Transverse colon (tissue), 4 donors: ENCODE data around the gene ELFN1. TPM values are rescaled to one million over a fixed set of nuclear protein-coding genes. Genes with fewer than 3 reads are reported as not detected.

Experiments
- DNase-seq: peaks from one replicate; pipeline ENCODE4 v3.0.0-alpha.2; 2019
- H3K27ac ChIP-seq, 4 donors: fragments of 200-600 bp; sonication (generic); 2 replicates each; pipeline ENCODE4 v1.5.1; 2016 to 2018; ENCODE audit warnings: inconsistent platforms in 4 of 4
- H3K27me3 ChIP-seq: fragments of 200-600 bp; sonication (generic); 2 replicates; pipeline ENCODE4 v1.5.1; 2017; ENCODE audit warnings: inconsistent platforms
- H3K36me3 ChIP-seq, 4 donors: fragments of 200-600 bp; sonication (generic); 2 replicates each; pipeline ENCODE4 v1.5.1; 2017 to 2019; ENCODE audit warnings: inconsistent platforms in 4 of 4
- H3K4me1 ChIP-seq, 4 donors: fragments of 200-600 bp; sonication (generic); 2 replicates each; pipeline ENCODE4 v1.5.1; 2017 to 2020; ENCODE audit warnings: inconsistent platforms in 4 of 4
- H3K4me3 ChIP-seq, 4 donors: fragments of 200-600 bp; sonication (generic); 1 replicate in 1 of 4; 2 replicates in 3 of 4; pipeline versions ENCODE4 v1.5.1 to v1.6.1; 2017 to 2019; ENCODE audit warnings: inconsistent platforms in 4 of 4
- H3K9me3 ChIP-seq, 2 donors: fragments of 200-600 bp; sonication (generic); 2 replicates each; pipeline ENCODE4 v1.5.1; 2017 to 2019; ENCODE audit warnings: inconsistent platforms in 2 of 2
- EP300 ChIP-seq: sonication (generic); formaldehyde crosslinking; IDR thresholded peaks from one replicate; pipeline ENCODE4 v1.6.1; 2017; ENCODE audit warnings: antibody characterized with exemption, low read depth
- POLR2A ChIP-seq: fragments of 450-650 bp; IDR thresholded peaks from one replicate; pipeline ENCODE4 v1.6.1; 2016; ENCODE audit warnings: antibody characterized with exemption, mild to moderate bottlenecking, moderate library complexity
- POLR2AphosphoS5 ChIP-seq, 3 donors: sonication (generic); formaldehyde crosslinking; IDR thresholded peaks; one replicate each; pipeline ENCODE4 v1.6.1; 2016; ENCODE audit warnings: antibody characterized with exemption in 3 of 3
- WGBS, 2 donors: methylation state at CpG; one replicate each; pipeline ENCODE4 v1.1.5; 2018; ENCODE audit warnings: low coverage in 1 of 2; 5-methylcytosine and 5-hydroxymethylcytosine counted together
- in situ Hi-C, 4 donors: fragments of 200-750 bp; cut with MboI; loops; one replicate each; pipeline versions ENCODE4 v1.15.0 to v1.15.1; 2017; ENCODE audit warnings: low sequenced_read_pairs in 3 of 4, low pct_ligation_motif_present in 1 of 4, low pct_unique_long_range_greater_than_20kb in 1 of 4
- intact Hi-C: fragments of 100-400 bp; cut with DNase I; formaldehyde crosslinking; loops from one replicate; pipeline ENCODE4 v1.15.1; 2023; ENCODE audit warnings: low total_unique reads
- total RNA-seq, 4 donors: library from RNA; depleted of rRNA; stranded (reverse); fragments of >200 nt; gene quantifications; one replicate each; pipeline ENCODE4 v1.1.0, GENCODE V29; 2016
- TF ChIP-seq, protein P1 (sequence below), 5 experiments: fragments of 200-600 bp in 3 of 5; fragments of 450-650 bp in 2 of 5; sonication (generic) in 3 of 5; IDR thresholded peaks; 1 replicate in 2 of 5; 2 replicates in 3 of 5; pipeline ENCODE4 v1.5.1; 2016 to 2017; ENCODE audit warnings: antibody characterized with exemption in 5 of 5, inconsistent platforms in 3 of 5, mild to moderate bottlenecking in 2 of 5, moderate library complexity in 1 of 5

Gene ELFN1
- total RNA-seq, 4 donors from 2014 or later = 0.14 to 0.60 (median 0.32) TPM; not detected in 1

DNA sequence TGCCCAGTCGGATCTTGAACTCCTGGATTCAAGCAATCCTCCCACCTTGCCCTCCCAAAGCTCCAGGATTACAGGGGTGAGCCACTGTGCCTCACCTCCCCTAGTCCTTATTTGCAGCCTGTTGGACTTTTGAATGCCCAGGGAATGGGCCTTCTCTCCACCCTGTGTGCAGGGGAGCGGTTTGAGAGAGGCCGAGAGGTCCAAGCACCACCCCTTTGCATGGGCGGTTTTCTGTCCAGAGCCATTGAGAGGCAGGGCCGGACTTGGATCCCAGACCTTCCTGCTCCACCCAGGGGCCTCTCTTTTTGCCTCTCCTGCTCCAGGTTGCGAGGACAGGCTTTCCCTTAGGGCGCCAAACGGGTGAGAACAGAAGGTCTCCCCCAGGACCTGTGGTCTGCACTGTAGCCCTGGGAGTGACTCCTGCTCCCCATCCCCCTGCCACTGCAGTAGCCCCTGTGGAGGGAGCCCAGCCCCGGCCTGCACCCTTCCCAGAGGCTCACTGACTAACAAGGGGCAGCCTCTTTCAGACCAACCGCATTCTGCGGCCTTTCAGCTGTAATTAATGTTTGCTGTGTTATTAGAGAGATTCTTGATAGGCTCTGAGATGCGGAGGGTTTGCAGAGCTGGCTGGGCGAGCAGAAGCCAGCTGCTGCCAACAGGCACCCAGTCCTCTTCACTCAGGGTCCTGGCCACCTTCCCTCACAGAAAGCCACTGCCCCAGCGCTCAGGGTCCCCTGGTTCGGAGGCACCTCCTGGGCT is 57.9 kb downstream of the ELFN1 start:
- TF ChIP-seq POLR2AphosphoS5 (IDR thresholded peaks at IDR 0.05) = no peak
- TF ChIP-seq POLR2A = no peak
- no peak for TF ChIP-seq EP300
- TF ChIP-seq, protein P1, sequence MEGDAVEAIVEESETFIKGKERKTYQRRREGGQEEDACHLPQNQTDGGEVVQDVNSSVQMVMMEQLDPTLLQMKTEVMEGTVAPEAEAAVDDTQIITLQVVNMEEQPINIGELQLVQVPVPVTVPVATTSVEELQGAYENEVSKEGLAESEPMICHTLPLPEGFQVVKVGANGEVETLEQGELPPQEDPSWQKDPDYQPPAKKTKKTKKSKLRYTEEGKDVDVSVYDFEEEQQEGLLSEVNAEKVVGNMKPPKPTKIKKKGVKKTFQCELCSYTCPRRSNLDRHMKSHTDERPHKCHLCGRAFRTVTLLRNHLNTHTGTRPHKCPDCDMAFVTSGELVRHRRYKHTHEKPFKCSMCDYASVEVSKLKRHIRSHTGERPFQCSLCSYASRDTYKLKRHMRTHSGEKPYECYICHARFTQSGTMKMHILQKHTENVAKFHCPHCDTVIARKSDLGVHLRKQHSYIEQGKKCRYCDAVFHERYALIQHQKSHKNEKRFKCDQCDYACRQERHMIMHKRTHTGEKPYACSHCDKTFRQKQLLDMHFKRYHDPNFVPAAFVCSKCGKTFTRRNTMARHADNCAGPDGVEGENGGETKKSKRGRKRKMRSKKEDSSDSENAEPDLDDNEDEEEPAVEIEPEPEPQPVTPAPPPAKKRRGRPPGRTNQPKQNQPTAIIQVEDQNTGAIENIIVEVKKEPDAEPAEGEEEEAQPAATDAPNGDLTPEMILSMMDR (IDR thresholded peaks at IDR 0.05) = no peak

DNA sequence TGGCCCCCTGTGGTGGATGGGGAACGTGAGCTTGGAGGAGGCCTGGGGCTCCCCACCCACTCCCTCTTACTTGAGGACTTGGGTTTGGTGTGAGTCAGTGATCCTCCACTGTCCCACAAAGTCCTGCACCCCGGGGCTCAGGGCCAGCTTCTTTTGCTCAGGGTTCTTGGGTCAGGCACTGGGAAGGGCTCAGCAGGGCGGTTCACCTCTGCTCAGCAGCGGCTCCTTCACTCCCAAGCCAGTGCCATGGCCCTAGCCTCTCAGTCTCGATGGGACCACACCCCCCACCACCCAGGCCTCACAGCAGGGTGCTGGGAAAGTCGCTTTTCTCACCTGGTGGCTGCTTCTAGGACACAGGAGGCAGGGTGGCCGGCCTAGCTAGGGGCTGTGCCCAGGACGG is 59.1 kb downstream of the ELFN1 start:
- Histone ChIP-seq H3K27me3 (peaks cover 42% of the 10 kb centered on the region), H3K27ac (no peak overlapping the region), H3K36me3 (no peaks in the 10 kb centered on the region), H3K4me3 (no peak overlapping the region), H3K4me1 (no peaks in the 10 kb centered on the region), H3K9me3 (peaks cover 0 to 7% of the 10 kb centered on the region in 2 donors)
- intact Hi-C loops (no loop called here), in situ Hi-C loops (no loop called here)
- TF ChIP-seq POLR2A = no peak
- TF ChIP-seq, protein P1 (IDR thresholded peaks at IDR 0.05) = no peak
- no peak for DNase-seq
- WGBS, 2 donors = 88% methylated on average over 8 of the region's 8 CpGs; no CpG with 5 or more reads in 1 of the 2 donors

More for the DNA sequence above, 57.9 kb downstream of the ELFN1 start:
- in situ Hi-C loops = no loop called here
- Histone ChIP-seq H3K9me3 (peaks cover 0 to 7% of the 10 kb centered on the region in 2 donors), H3K36me3 (no peaks in the 10 kb centered on the region), H3K27ac (no peak overlapping the region), H3K27me3 (peaks cover 30% of the 10 kb centered on the region), H3K4me1 (no peaks in the 10 kb centered on the region), H3K4me3 (no peak overlapping the region)
- no peak for DNase-seq
- 58 to 89% methylated on average over 4 to 15 of the region's 15 CpGs for WGBS, 2 donors
- intact Hi-C loops = no loop called here

DNA sequence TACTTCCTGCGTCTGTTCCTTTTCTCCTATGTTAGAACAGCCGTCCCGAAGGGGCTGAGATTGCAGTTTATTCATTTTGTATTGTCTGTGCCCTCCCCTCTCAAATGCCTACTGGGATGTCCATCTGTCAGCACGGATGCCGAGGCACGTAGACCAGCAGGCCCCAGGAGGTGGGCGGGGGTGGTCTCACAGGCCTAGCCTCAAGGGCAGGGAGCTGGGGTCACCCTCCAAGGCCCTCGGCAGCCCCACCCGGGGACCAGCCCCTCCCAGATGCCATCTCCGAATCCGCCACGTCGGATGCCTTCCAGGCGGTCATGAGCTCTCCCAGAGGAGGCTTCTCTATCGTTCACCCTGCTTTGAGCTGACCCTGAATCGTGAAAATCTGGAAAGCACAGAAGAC is 59.7 kb downstream of the ELFN1 start:
- Histone ChIP-seq H3K4me3 (no peak overlapping the region), H3K9me3 (peaks cover 0 to 7% of the 10 kb centered on the region in 2 donors), H3K27ac (no peak overlapping the region), H3K27me3 (peaks cover 45% of the 10 kb centered on the region), H3K4me1 (no peaks in the 10 kb centered on the region), H3K36me3 (no peaks in the 10 kb centered on the region)
- TF ChIP-seq POLR2A (no peak), POLR2AphosphoS5 (IDR thresholded peaks at IDR 0.05) (no peak), EP300 (no peak)
- TF ChIP-seq, protein P1 (IDR thresholded peaks at IDR 0.05) = no peak
- DNase-seq = no peak
- 89 to 94% methylated on average over 7 to 16 of the region's 16 CpGs for WGBS, 2 donors
- in situ Hi-C loops (no loop called here), intact Hi-C loops (no loop called here)

DNA sequence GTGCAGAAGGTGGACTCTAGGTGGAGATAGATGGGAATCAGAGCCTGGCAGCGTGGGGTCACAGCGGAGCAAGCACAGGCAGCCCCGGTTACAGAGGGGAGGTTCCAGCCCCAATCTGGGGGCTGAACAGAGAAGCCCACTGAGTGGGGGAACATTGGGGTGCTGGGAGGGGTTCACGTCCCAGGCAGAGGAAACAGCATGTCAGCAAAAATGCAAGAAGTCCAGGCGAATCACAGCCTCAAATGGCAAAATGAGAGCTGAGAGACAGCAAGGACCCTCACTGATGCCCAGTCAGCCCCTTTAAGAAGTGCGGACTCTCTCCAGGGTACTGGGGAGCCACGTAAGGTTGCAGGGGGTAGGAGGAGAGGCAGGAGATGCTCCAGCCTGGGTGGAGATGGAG is 62.0 kb downstream of the ELFN1 start:
- intact Hi-C loops = no loop called here
- no peak for DNase-seq
- WGBS, 2 donors = 87 to 88% methylated on average over 3 to 7 of the region's 7 CpGs
- Histone ChIP-seq H3K27ac (no peak overlapping the region), H3K9me3 (peaks cover 0 to 7% of the 10 kb centered on the region in 2 donors), H3K4me1 (no peaks in the 10 kb centered on the region), H3K4me3 (no peak overlapping the region), H3K36me3 (no peaks in the 10 kb centered on the region), H3K27me3 (peaks cover 27% of the 10 kb centered on the region)
- in situ Hi-C loops = no loop called here
- no peak for TF ChIP-seq EP300
- TF ChIP-seq, protein P1 (IDR thresholded peaks at IDR 0.05) = no peak
- no peak for TF ChIP-seq POLR2A
